K562 (cell line): ENCODE data around the gene HDAC7. TPM values are rescaled to one million over a fixed set of nuclear protein-coding genes. Genes with fewer than 3 reads are reported as not detected.

Experiments used
- ATF4 ChIP-seq: fragments of 450-650 bp; formaldehyde crosslinking; IDR thresholded peaks from 2 replicates; pipeline ENCODE4 v1.4.0; 2022; ENCODE audit warnings: mild to moderate bottlenecking, moderate library complexity
- BRF2 ChIP-seq: IDR thresholded peaks from 3 replicates; pipeline ENCODE4 v1.6.1; 2011; ENCODE audit warnings: borderline replicate concordance, mild to moderate bottlenecking; ENCODE audit not compliant: insufficient read length, insufficient read depth
- CHD1 ChIP-seq: fragments of 200-600 bp; sonication (generic); IDR thresholded peaks from one replicate; pipeline ENCODE4 v1.6.1; 2012; ENCODE audit warnings: mild to moderate bottlenecking, moderate library complexity, low read length, inconsistent platforms
- E2F5 ChIP-seq: sonication (generic); formaldehyde crosslinking; IDR thresholded peaks from 2 replicates; pipeline ENCODE4 v1.8.0; 2022; ENCODE audit warnings: mild to moderate bottlenecking, missing genetic modification reagents
- FOXP4 ChIP-seq: sonication (generic); formaldehyde crosslinking; IDR thresholded peaks from 2 replicates; pipeline ENCODE4 v1.8.0; 2022; ENCODE audit warnings: mild to moderate bottlenecking, missing genetic modification reagents, borderline replicate concordance
- HSF4 ChIP-seq: fragments of 250-450 bp; sonication (Bioruptor Pico); IDR thresholded peaks from 2 replicates; pipeline ENCODE4 v2.1.2; 2022; ENCODE audit warnings: mild to moderate bottlenecking, moderate library complexity, borderline replicate concordance
- ILK ChIP-seq: fragments of 450-650 bp; IDR thresholded peaks from 2 replicates; pipeline ENCODE4 v1.6.1; 2016; ENCODE audit warnings: missing genetic modification characterization, low read depth, mild to moderate bottlenecking, missing compliant biosample characterization, moderate library complexity, borderline replicate concordance
- KLF10 ChIP-seq: fragments of 250-450 bp; sonication (Bioruptor Pico); IDR thresholded peaks from 2 replicates; pipeline ENCODE4 v1.6.1; 2021; ENCODE audit warnings: matching md5 sums
- NCOR1 ChIP-seq: fragments of 450-650 bp; IDR thresholded peaks from 2 replicates; pipeline ENCODE4 v1.6.1; 2016; ENCODE audit warnings: mild to moderate bottlenecking, moderate library complexity
- SRF ChIP-seq, 2 experiments: fragments of 250-450, 450-650 bp in 1 of 2; sonication (Bioruptor Pico) in 1 of 2; sonication (generic) in 1 of 2; formaldehyde crosslinking; IDR thresholded peaks; 2 replicates each; pipeline versions ENCODE4 v1.5.0 to v1.5.1; 2020 to 2022; ENCODE audit warnings: mild to moderate bottlenecking in 1 of 2, missing genetic modification reagents in 1 of 2
- TBL1XR1 ChIP-seq, 2 experiments: IDR thresholded peaks; 2 replicates each; pipeline ENCODE4 v1.6.1; 2012; ENCODE audit warnings: improper control_type of control experiment in 2 of 2, low read length in 2 of 2, mild to moderate bottlenecking in 1 of 2
- ZBTB9 ChIP-seq: fragments of 450-650 bp; formaldehyde crosslinking; IDR thresholded peaks from 2 replicates; pipeline ENCODE4 v1.4.0; 2020; ENCODE audit warnings: mild to moderate bottlenecking, moderate library complexity
- ZNF197 ChIP-seq: fragments of 200-800 bp; sonication (Bioruptor generic); IDR thresholded peaks from 2 replicates; pipeline ENCODE4 v1.6.1; 2016; ENCODE audit warnings: low read depth, missing genetic modification characterization, missing compliant biosample characterization
- ZNF217 ChIP-seq: sonication (generic); formaldehyde crosslinking; IDR thresholded peaks from 2 replicates; pipeline ENCODE4 v1.8.0; 2022; ENCODE audit warnings: mild to moderate bottlenecking, missing genetic modification reagents
- ZNF311 ChIP-seq: fragments of 250-450 bp; sonication (Bioruptor Pico); IDR thresholded peaks from 2 replicates; pipeline ENCODE4 v1.4.0; 2020; ENCODE audit warnings: mild to moderate bottlenecking, moderate library complexity
- ZNF551 ChIP-seq: fragments of 250-450 bp; sonication (Bioruptor Pico); IDR thresholded peaks from 2 replicates; pipeline ENCODE4 v1.5.0; 2021; ENCODE audit warnings: mild to moderate bottlenecking, moderate library complexity
- ZNF561 ChIP-seq: fragments of 450-650 bp; formaldehyde crosslinking; conservative IDR thresholded peaks from 2 replicates; pipeline ENCODE4 v1.4.0; 2020; ENCODE audit warnings: mild to moderate bottlenecking, moderate library complexity
- ZNF644 ChIP-seq: fragments of 200-800 bp; sonication (Bioruptor generic); IDR thresholded peaks from 2 replicates; pipeline ENCODE4 v1.6.1; 2016; ENCODE audit warnings: low read depth, missing genetic modification characterization, missing compliant biosample characterization
- ZNF707 ChIP-seq: fragments of 250-450 bp; sonication (Bioruptor Pico); conservative IDR thresholded peaks from 2 replicates; pipeline ENCODE4 v1.8.0; 2022; ENCODE audit warnings: inconsistent platforms, mild to moderate bottlenecking, moderate library complexity
- ZSCAN32 ChIP-seq: fragments of 450-650 bp; formaldehyde crosslinking; IDR thresholded peaks from 2 replicates; pipeline ENCODE4 v1.4.0; 2020; ENCODE audit warnings: mild to moderate bottlenecking, moderate library complexity
- polyA plus RNA-seq, 8 experiments: library from polyadenylated mRNA; depleted of rRNA in 4 of 8; stranded (reverse) in 5 of 8; unstranded in 3 of 8; fragments of >200 nt; fragmentation: Nextera tagmentation in 2 of 8; fragmentation: Illumina TruSeq in 1 of 8; extraction: Ambion mirVana in 2 of 8; extraction: Trizol in 1 of 8; gene quantifications; 2 replicates each; pipeline versions ENCODE4 v1.2.1 to v1.2.3, GENCODE V29; 2011 to 2014; ENCODE audit warnings: inconsistent platforms in 1 of 8, missing spikeins in 1 of 8
- total RNA-seq, 7 experiments: library from RNA; depleted of rRNA in 6 of 7; stranded (reverse); fragments of >200 nt in 6 of 7; fragmentation: Illumina TruSeq in 2 of 7; extraction: Trizol in 2 of 7; gene quantifications; 2 replicates each; pipeline versions ENCODE4 v1.2.1 to v1.2.3, GENCODE V29; 2011 to 2021; ENCODE audit warnings: low replicate concordance in 1 of 7

Gene HDAC7
- total and polyA plus RNA-seq, 9 of the 15 experiments (the other 6 are each of a cell fraction or from before 2014, with no cell fraction given): 2.5 to 129 (median 31.1) TPM

GRCh38 chr12:47758834-47759690, 60.6 kb downstream of the HDAC7 start, which contains the start of gene RAPGEF3 (continued):
- no peak for TF ChIP-seq E2F5 (CRISPR knock-in tag)
- no peak for TF ChIP-seq ZNF311 (CRISPR knock-in tag)
- TF ChIP-seq ZNF551 (CRISPR knock-in tag): no peak
- no peak for TF ChIP-seq ZNF644 (tag)
- TF ChIP-seq ZSCAN32 (CRISPR knock-in tag): no peak
- no peak for TF ChIP-seq TBL1XR1 (IDR thresholded peaks at IDR 0.05; ENCODE audit: low read length in 2 of 2)
- no peak for TF ChIP-seq FOXP4 (CRISPR knock-in tag)
- TF ChIP-seq CHD1: peak; percentile 43
- TF ChIP-seq ZBTB9 (CRISPR knock-in tag): no peak
- TF ChIP-seq KLF10 (CRISPR knock-in tag): no peak
- TF ChIP-seq NCOR1: no peak
- TF ChIP-seq ATF4: no peak
- TF ChIP-seq ZNF561: no peak
- no peak for TF ChIP-seq ZNF217 (CRISPR knock-in tag)
- no peak; a peak in 1 of 4 replicates for TF ChIP-seq SRF (CRISPR knock-in tag; IDR thresholded peaks at IDR 0.05)
- TF ChIP-seq HSF4 (CRISPR knock-in tag): no peak
- no peak for TF ChIP-seq BRF2
- no peak for TF ChIP-seq ILK (tag)
- no peak for TF ChIP-seq ZNF197 (CRISPR knock-in tag)
- no peak for TF ChIP-seq ZNF707
